GM21619 (cell line): ENCODE results near the gene SFSWAP.

Experiments
- ATAC-seq: cut with Tn5 transposase; IDR thresholded peaks from one replicate; pipeline ENCODE4 v1.9.1; 2021; ENCODE audit not compliant: unreplicated experiment

Gene SFSWAP

GRCh38 chr12:131784909-131785762 lies 74.2 kb downstream of the SFSWAP start:
- no peak for ATAC-seq

- ATAC-seq, result no peak
Measured at GRCh38 chr12:131785763-131786330, 75.0 kb downstream of the SFSWAP start.

- no peak for ATAC-seq
Measured at GRCh38 chr12:131786331-131786730, 75.4 kb downstream of the SFSWAP start.

GRCh38 chr12:131787143-131787660 lies 76.3 kb downstream of the SFSWAP start:
- ATAC-seq, result no peak

GRCh38 chr12:131788070-131788469 lies 77.2 kb downstream of the SFSWAP start:
- no peak for ATAC-seq

GRCh38 chr12:131789638-131790037 lies 78.7 kb downstream of the SFSWAP start:
- no peak for ATAC-seq

- ATAC-seq, result no peak
Measured at GRCh38 chr12:131793243-131794022, 82.5 kb downstream of the SFSWAP start.

- no peak for ATAC-seq
Measured at GRCh38 chr12:131794061-131794460, 83.2 kb downstream of the SFSWAP start.

- no peak for ATAC-seq
Measured at GRCh38 chr12:131794573-131794972, 83.7 kb downstream of the SFSWAP start.

- ATAC-seq, result no peak
Measured at GRCh38 chr12:131795064-131795463, 84.2 kb downstream of the SFSWAP start.

GRCh38 chr12:131795690-131796410 lies 85.0 kb downstream of the SFSWAP start:
- ATAC-seq, result no peak

GRCh38 chr12:131796411-131796736 lies 85.5 kb downstream of the SFSWAP start:
- ATAC-seq, result no peak

GRCh38 chr12:131796754-131797587 lies 86.1 kb downstream of the SFSWAP start:
- no peak for ATAC-seq

GRCh38 chr12:131797588-131797934 lies 86.7 kb downstream of the SFSWAP start:
- ATAC-seq, result no peak

GRCh38 chr12:131799195-131799594 lies 88.3 kb downstream of the SFSWAP start:
- no peak for ATAC-seq

- ATAC-seq, result no peak
Measured at GRCh38 chr12:131799828-131800593, 89.1 kb downstream of the SFSWAP start.

GRCh38 chr12:131800594-131801135 lies 89.8 kb downstream of the SFSWAP start:
- ATAC-seq, result no peak

GRCh38 chr12:131801254-131801866 lies 90.5 kb downstream of the SFSWAP start:
- no peak for ATAC-seq
